ENCODE results near the gene HUWE1. TPM values are rescaled to one million over a fixed set of nuclear protein-coding genes. Genes with fewer than 3 reads are reported as not detected.

HUWE1 gene
- total RNA-seq, 4 donors from 2014 or later: 76.6 to 112 (median 101) TPM

GRCh38 chrX:53711436-53711835, 24.9 kb upstream of the HUWE1 start:
- no peaks in the 10 kb centered on the region for H3K36me3 ChIP-seq
- intact Hi-C loops (cut with DNase I): no loop called here

GRCh38 chrX:53704854-53705253, 18.3 kb upstream of the HUWE1 start:
- intact Hi-C loops (cut with DNase I): no loop called here
- no peak for DNase-seq
- Histone ChIP-seq H3K9me3 (no peaks in the 10 kb centered on the region), H3K4me1 (no peaks in the 10 kb centered on the region), H3K36me3 (no peaks in the 10 kb centered on the region), H3K27ac (no peak overlapping the region), H3K4me3 (no peak overlapping the region), H3K27me3 (no peaks in the 10 kb centered on the region)
- 89 to 94% methylated on average over 1 to 3 of the region's 3 CpGs for WGBS, 2 donors
- no peak for TF ChIP-seq POLR2A (IDR thresholded peaks at IDR 0.05)
- TF ChIP-seq CTCF (IDR thresholded peaks at IDR 0.05): no peak

More at GRCh38 chrX:53711436-53711835, 24.9 kb upstream of the HUWE1 start:
- Histone ChIP-seq H3K4me1 (peaks cover 3 to 13% (median 5%) of the 10 kb centered on the region in 3 donors), H3K27me3 (no peaks in the 10 kb centered on the region), H3K4me3 (no peak overlapping the region), H3K27ac (no peak overlapping the region), H3K9me3 (no peaks in the 10 kb centered on the region)
- no peak for DNase-seq
- TF ChIP-seq CTCF (IDR thresholded peaks at IDR 0.05): no peak
- TF ChIP-seq POLR2A (IDR thresholded peaks at IDR 0.05): no peak
- WGBS, 2 donors: 70 to 80% methylated on average over 1 to 6 of the region's 6 CpGs

GRCh38 chrX:53704294-53704693, 17.8 kb upstream of the HUWE1 start:
- Histone ChIP-seq H3K36me3 (no peaks in the 10 kb centered on the region), H3K27ac (no peak overlapping the region), H3K9me3 (no peaks in the 10 kb centered on the region), H3K4me1 (no peaks in the 10 kb centered on the region), H3K27me3 (no peaks in the 10 kb centered on the region), H3K4me3 (no peak overlapping the region)
- DNase-seq: no peak
- 71 to 90% methylated on average over 2 to 4 of the region's 4 CpGs for WGBS, 2 donors
- intact Hi-C loops (cut with DNase I): no loop called here
- no peak for TF ChIP-seq POLR2A (IDR thresholded peaks at IDR 0.05)
- no peak for TF ChIP-seq CTCF (IDR thresholded peaks at IDR 0.05)

GRCh38 chrX:53695946-53696549, 9.5 kb upstream of the HUWE1 start:
- no peak for DNase-seq
- no peak for TF ChIP-seq POLR2A (IDR thresholded peaks at IDR 0.05)
- TF ChIP-seq CTCF (IDR thresholded peaks at IDR 0.05): no peak
- Histone ChIP-seq H3K4me3 (no peak overlapping the region), H3K27ac (no peak overlapping the region), H3K27me3 (no peaks in the 10 kb centered on the region), H3K4me1 (peaks cover 0 to 5% (median 0%) of the 10 kb centered on the region in 3 donors), H3K36me3 (no peaks in the 10 kb centered on the region), H3K9me3 (no peaks in the 10 kb centered on the region)
- intact Hi-C loops (cut with DNase I): no loop called here
- 52 to 58% methylated on average over 6 to 10 of the region's 10 CpGs for whole genome bisulfite sequencing, 2 donors

GRCh38 chrX:53694642-53695041, 8.1 kb upstream of the HUWE1 start:
- H3K9me3 ChIP-seq: no peaks in the 10 kb centered on the region
- TF ChIP-seq CTCF (IDR thresholded peaks at IDR 0.05) (no peak), POLR2A (IDR thresholded peaks at IDR 0.05) (no peak)
- no peaks in the 10 kb centered on the region for H3K27me3 ChIP-seq
- H3K4me1 ChIP-seq: peaks cover 0 to 5% (median 0%) of the 10 kb centered on the region in 3 donors
- H3K4me3 ChIP-seq: no peak overlapping the region
- 71% methylated on average over 1 of the region's 1 CpG; no CpG with 5 or more reads in 1 of the 2 donors for WGBS, 2 donors
- intact Hi-C loops (cut with DNase I): no loop called here
- no peak for DNase-seq
- H3K27ac ChIP-seq: no peak overlapping the region
- H3K36me3 ChIP-seq: no peaks in the 10 kb centered on the region
